Measurements from ENCODE around the gene TRIM56.
"Not testable (repeated sequence)": the region's sequence is repeated elsewhere in the genome, so short reads cannot be mapped to it uniquely, and the experiment has no call there.

The TRIM56 gene

DNA sequence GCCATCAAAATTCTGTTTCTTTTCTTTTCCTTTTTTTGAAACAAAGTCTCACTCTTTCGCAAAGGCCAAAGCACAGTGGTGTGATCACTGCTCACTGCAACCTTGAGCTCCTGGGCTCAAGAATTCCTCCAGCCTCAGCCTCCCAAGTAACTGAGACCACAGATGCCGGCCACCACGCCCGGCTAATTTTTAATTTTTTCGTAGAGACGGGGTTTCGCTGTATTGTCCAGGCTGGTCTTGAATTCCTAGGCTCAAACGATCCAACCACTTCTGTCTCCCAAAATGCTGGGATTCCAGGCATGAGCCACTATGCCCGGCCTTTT, 25.7 kb upstream of the TRIM56 start:
- Histone ChIP-seq H3K4me3 (IDR thresholded peaks at IDR 0.05; ENCODE audit: insufficient read depth, low read depth, low read length) (no peak overlapping the region), H3K9ac (no peak overlapping the region), H3K27ac (no peak overlapping the region), H3K36me3 (ENCODE audit: insufficient read depth) (no peaks in the 10 kb centered on the region), H4K20me1 (ENCODE audit: insufficient read depth) (no peaks in the 10 kb centered on the region), H2AFZ (ENCODE audit: low read depth) (no peak overlapping the region), H3K4me1 (ENCODE audit: low read depth, poor library complexity, severe bottlenecking) (no peaks in the 10 kb centered on the region), H3K27me3 (ENCODE audit: insufficient read depth, low read depth) (peaks cover 100% of the 10 kb centered on the region), H3K4me2 (no peak overlapping the region), H3K79me2 (ENCODE audit: insufficient read depth, low read depth) (no peaks in the 10 kb centered on the region)
- TF ChIP-seq, protein P1, sequence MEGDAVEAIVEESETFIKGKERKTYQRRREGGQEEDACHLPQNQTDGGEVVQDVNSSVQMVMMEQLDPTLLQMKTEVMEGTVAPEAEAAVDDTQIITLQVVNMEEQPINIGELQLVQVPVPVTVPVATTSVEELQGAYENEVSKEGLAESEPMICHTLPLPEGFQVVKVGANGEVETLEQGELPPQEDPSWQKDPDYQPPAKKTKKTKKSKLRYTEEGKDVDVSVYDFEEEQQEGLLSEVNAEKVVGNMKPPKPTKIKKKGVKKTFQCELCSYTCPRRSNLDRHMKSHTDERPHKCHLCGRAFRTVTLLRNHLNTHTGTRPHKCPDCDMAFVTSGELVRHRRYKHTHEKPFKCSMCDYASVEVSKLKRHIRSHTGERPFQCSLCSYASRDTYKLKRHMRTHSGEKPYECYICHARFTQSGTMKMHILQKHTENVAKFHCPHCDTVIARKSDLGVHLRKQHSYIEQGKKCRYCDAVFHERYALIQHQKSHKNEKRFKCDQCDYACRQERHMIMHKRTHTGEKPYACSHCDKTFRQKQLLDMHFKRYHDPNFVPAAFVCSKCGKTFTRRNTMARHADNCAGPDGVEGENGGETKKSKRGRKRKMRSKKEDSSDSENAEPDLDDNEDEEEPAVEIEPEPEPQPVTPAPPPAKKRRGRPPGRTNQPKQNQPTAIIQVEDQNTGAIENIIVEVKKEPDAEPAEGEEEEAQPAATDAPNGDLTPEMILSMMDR (conservative IDR thresholded peaks at IDR 0.05; ENCODE audit: low read depth, low read length): peak; percentile 53; the same call in 1 of the 2 replicates

DNA sequence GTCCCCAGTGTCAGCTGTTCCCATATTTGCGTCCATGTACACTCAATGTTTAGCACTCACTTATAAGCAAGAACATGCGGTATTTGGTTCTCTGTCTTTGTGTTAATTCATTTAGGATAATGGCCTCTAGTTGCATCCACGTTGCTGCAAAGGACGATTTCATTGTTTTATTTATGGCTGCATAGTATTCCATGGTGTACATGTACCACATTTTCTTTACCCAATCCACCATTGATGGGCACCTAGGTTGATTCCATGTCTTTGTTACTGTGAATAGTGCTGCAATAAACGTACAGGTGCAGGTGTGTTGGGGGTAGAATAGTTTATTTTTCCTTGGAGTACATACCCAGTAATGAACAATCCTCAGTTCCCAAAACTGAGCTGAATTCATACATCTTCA, 24.3 kb upstream of the TRIM56 start:
- H3K36me3 ChIP-seq (ENCODE audit: insufficient read depth): no peaks in the 10 kb centered on the region
- no peaks in the 10 kb centered on the region for H3K79me2 ChIP-seq (ENCODE audit: insufficient read depth, low read depth)
- peaks cover 100% of the 10 kb centered on the region for H3K27me3 ChIP-seq (ENCODE audit: insufficient read depth, low read depth)
- no peak overlapping the region for H3K9ac ChIP-seq
- H3K4me3 ChIP-seq (IDR thresholded peaks at IDR 0.05; ENCODE audit: insufficient read depth, low read depth, low read length): no peak overlapping the region
- H2AFZ ChIP-seq (ENCODE audit: low read depth): no peak overlapping the region
- H3K27ac ChIP-seq: no peak overlapping the region
- H4K20me1 ChIP-seq (ENCODE audit: insufficient read depth): no peaks in the 10 kb centered on the region
- H3K4me1 ChIP-seq (ENCODE audit: low read depth, poor library complexity, severe bottlenecking): no peaks in the 10 kb centered on the region
- H3K4me2 ChIP-seq: no peak overlapping the region
- TF ChIP-seq, protein P1 (conservative IDR thresholded peaks at IDR 0.05; ENCODE audit: low read depth, low read length): no peak

DNA sequence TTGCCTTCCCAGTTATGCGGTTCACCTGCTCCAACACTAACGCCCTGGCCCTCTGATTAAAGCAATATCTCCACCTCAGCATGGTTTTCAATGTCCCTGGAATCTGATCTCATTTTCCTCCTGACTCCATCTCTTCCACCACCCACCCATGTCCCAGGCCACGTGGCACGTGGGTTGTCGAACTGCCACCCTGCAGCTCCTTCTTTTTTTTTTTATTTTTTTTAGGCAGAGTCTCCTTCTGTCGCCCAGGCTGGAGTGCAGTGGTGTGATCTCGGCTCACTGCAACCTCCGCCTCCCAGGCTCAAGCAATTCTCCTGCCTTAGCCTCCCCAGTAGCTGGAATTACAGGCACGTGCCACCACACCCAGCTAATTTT, 21.1 kb upstream of the TRIM56 start:
- H3K27ac ChIP-seq; H4K20me1 ChIP-seq (ENCODE audit: insufficient read depth); H3K79me2 ChIP-seq (ENCODE audit: insufficient read depth, low read depth); H3K4me1 ChIP-seq (ENCODE audit: low read depth, poor library complexity, severe bottlenecking); H3K4me3 ChIP-seq (IDR thresholded peaks at IDR 0.05; ENCODE audit: insufficient read depth, low read depth, low read length); H3K9ac ChIP-seq; H2AFZ ChIP-seq (ENCODE audit: low read depth); H3K4me2 ChIP-seq; H3K36me3 ChIP-seq (ENCODE audit: insufficient read depth): not testable (repeated sequence)
- H3K27me3 ChIP-seq (ENCODE audit: insufficient read depth, low read depth): peaks cover 97% of the 10 kb centered on the region

DNA sequence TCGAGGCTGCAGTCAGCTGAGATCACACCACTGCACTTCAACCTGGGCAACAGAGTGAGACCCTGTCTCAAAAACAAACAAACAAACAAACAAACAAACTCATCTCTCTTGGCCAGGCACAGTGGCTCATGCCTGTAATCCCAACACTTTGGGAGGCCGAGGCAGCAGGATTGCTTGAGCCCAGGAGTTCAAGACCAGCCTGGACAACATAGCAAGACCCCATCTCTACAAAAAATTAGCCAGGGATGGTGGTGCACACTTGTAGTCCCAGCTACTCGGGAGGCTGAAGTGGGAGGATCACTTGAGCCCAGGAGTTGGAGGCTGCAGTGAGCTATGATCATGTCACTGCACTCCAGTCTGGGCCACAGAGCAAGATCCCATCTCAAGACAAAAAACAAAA, 20.1 kb upstream of the TRIM56 start:
- H3K9ac ChIP-seq: not testable (repeated sequence)

DNA sequence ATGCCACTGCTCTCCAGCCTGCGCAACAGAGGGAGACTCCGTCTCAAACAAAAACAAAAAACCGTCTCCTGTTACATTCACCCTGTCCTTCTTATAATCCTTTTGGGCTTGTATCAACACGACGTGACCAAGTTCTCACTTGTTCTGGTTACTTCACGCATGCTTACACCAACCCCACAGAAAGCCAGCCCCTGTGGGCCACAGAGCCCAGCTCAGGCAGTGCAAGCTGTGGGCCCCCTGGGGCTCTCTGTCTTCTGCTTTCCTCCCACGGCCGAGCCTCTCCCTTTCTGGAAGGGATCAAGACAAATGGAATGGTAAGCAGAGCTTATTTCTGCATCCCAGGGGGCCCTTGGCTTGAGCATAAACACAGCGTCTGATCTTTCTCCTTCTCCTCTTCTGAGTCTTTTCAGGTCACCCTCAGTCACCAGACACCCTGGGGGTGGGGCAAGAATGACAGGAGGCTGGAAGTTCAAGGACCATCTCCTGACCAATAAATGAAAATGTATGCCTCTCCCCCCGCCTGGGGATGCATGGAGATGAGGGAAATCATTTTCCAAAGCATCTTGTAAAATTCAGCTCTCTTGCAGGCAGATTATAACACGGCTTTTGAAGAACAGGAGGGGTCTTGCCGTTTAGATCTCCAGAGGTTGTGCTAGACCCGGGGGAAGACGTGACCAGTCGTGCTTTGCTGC, 19.0 kb upstream of the TRIM56 start:
- Histone ChIP-seq H3K27me3 (ENCODE audit: insufficient read depth, low read depth) (peaks cover 96% of the 10 kb centered on the region), H2AFZ (ENCODE audit: low read depth) (no peak overlapping the region), H3K27ac (no peak overlapping the region), H3K9ac (no peak overlapping the region), H3K4me3 (IDR thresholded peaks at IDR 0.05; ENCODE audit: insufficient read depth, low read depth, low read length) (no peak overlapping the region), H3K36me3 (ENCODE audit: insufficient read depth) (no peaks in the 10 kb centered on the region), H3K4me2 (no peak overlapping the region), H4K20me1 (ENCODE audit: insufficient read depth) (no peaks in the 10 kb centered on the region), H3K79me2 (ENCODE audit: insufficient read depth, low read depth) (no peaks in the 10 kb centered on the region), H3K4me1 (ENCODE audit: low read depth, poor library complexity, severe bottlenecking) (no peaks in the 10 kb centered on the region)
- TF ChIP-seq, protein P1 (conservative IDR thresholded peaks at IDR 0.05; ENCODE audit: low read depth, low read length): no peak

More for the DNA sequence above, 20.1 kb upstream of the TRIM56 start:
- H3K4me1 ChIP-seq (ENCODE audit: low read depth, poor library complexity, severe bottlenecking); H3K79me2 ChIP-seq (ENCODE audit: insufficient read depth, low read depth); H2AFZ ChIP-seq (ENCODE audit: low read depth); H3K4me2 ChIP-seq; H3K36me3 ChIP-seq (ENCODE audit: insufficient read depth); H3K27ac ChIP-seq; H3K4me3 ChIP-seq (IDR thresholded peaks at IDR 0.05; ENCODE audit: insufficient read depth, low read depth, low read length); H4K20me1 ChIP-seq (ENCODE audit: insufficient read depth): not testable (repeated sequence)
- H3K27me3 ChIP-seq (ENCODE audit: insufficient read depth, low read depth): peaks cover 96% of the 10 kb centered on the region

All from KMS-11 (cell line).